Fibroblast of villous mesenchyme (primary cell): ENCODE results near the gene RNMT. TPM values are rescaled to one million over a fixed set of nuclear protein-coding genes. Genes with fewer than 3 reads are reported as not detected.

Source experiments
- DNase-seq: peaks from one replicate; pipeline ENCODE4 v3.0.0-alpha.2; 2010; ENCODE audit warnings: low read depth
- H3K4me3 ChIP-seq: 2 replicates; pipeline ENCODE4 v1.5.1; 2011; ENCODE audit warnings: low read depth, mild to moderate bottlenecking, low read length
- total RNA-seq: library from RNA; depleted of rRNA; stranded (reverse); fragments of >200 nt; gene quantifications from 2 replicates; pipeline ENCODE4 v1.2.3, GENCODE V29; 2012
- TF ChIP-seq, protein P1 (sequence below): IDR thresholded peaks from 2 replicates; pipeline ENCODE4 v1.5.1; 2012; ENCODE audit warnings: low read depth, mild to moderate bottlenecking, low read length; ENCODE audit not compliant: insufficient read depth

RNMT gene
- total RNA-seq, 1 donor: 25.5 TPM

DNA sequence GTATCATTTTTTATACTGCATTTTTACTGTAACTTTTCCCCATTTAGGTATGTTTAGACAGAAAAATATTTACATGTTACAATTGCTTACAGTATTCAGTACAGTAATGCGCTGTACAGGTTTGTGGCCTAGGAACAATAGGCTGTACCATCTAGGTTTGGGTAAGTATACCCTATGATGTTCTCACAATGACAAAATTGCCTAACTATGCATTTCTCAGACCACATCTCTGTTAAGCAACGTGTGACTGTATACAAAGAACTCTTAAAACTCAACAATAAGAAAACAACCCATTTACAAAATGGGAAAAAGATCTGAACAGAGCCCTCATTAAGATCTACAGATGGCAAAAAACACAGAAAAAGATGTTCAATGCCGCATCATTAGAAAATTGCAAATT lies 29.5 kb upstream of the RNMT start:
- TF ChIP-seq, protein P1, sequence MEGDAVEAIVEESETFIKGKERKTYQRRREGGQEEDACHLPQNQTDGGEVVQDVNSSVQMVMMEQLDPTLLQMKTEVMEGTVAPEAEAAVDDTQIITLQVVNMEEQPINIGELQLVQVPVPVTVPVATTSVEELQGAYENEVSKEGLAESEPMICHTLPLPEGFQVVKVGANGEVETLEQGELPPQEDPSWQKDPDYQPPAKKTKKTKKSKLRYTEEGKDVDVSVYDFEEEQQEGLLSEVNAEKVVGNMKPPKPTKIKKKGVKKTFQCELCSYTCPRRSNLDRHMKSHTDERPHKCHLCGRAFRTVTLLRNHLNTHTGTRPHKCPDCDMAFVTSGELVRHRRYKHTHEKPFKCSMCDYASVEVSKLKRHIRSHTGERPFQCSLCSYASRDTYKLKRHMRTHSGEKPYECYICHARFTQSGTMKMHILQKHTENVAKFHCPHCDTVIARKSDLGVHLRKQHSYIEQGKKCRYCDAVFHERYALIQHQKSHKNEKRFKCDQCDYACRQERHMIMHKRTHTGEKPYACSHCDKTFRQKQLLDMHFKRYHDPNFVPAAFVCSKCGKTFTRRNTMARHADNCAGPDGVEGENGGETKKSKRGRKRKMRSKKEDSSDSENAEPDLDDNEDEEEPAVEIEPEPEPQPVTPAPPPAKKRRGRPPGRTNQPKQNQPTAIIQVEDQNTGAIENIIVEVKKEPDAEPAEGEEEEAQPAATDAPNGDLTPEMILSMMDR: no peak
- H3K4me3 ChIP-seq: no peak overlapping the region
- no peak for DNase-seq

DNA sequence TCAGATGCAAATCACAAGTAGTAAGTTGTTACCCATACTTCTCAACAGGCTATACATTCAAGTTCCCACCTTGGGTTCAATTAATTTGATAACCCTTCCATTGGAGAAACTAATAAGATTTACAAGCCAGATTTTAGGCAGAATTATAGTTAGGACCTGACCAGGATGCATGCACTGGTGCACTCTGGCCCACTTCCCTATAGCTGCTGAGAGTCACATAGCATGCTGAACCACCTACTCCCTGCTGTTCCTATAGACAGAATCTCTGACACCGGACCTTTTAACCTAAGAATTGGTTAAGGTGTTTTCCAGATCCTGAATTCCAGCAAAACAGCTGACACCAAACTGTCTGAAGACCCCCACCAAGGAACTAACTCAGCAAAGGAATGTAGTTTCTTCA lies 26.3 kb upstream of the RNMT start:
- no peak for DNase-seq
- TF ChIP-seq, protein P1: no peak
- H3K4me3 ChIP-seq: no peak overlapping the region

DNA sequence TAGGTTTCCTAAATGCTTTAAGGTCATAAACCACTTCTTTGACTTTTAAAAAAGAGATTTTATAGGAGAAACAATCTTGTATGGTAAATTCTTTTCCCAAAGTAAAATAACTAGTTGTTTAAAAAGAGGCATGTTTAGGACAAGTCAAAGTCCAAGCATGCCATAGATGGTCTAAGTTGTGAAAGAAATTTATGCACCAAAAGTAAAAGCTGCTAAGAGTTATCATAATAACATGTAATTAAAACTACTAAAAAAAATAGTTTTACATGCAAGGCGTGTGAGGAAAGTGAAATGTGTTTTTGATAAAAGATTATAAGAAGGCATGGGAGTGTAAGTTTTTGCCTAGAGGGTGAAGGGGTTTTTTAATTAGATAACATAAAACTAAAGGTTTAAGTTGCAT lies 22.6 kb upstream of the RNMT start:
- TF ChIP-seq, protein P1: no peak
- H3K4me3 ChIP-seq: no peak overlapping the region
- no peak for DNase-seq

DNA sequence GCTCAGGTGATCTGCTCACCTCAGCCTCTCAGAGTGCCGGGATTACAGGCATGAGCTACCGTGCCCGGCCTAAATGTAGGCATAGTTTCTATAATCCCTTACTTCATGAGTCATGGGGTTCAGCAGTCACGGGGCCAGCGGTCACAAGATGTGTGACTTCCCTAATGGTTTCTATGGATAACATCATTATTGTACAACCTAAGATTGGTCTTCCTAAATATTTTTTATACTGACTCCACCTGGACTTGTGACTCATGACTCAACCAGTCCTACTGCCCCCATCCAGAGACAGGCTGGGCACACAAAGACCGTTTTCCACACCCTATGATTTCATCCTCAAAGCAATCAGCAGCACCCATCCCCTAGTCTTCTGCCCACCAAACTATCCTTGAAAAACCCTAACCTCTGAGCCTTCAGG lies 16.1 kb upstream of the RNMT start:
- TF ChIP-seq, protein P1: no peak
- DNase-seq: no peak
- no peak overlapping the region for H3K4me3 ChIP-seq

DNA sequence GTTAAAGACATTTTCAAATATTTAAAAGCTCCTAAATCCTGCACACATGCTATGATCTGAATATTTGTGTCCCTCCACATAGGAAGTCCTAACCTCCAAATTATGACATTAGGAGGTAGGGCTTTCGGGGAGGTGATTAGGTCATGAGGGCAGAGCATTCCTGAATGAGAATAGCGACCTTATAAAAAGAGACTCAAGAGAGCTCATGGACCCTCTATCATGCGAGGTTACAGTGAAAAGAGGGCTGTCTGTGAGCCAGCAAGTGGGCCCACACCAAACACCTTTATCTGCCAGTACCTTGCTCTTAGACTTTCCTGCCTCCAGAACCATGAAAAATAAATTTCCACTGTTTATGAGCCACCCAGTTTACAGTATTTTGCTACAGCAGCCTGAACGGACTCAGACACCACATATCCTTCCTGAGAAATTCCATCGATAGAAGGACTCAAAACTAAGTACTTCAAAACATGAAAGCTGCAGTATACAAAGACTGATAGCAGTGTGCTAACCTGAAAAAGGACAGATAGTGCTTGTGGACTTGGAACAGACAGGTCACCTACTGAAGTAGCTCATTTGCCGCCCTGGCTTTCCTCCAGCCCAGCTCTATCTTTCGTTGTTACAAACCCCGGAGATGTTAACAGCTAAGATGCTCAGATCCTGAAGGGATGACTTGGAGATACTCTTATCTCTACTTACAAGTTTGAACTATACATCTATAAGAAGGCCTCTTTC lies 13.9 kb upstream of the RNMT start:
- no peak for DNase-seq
- TF ChIP-seq, protein P1: no peak
- no peak overlapping the region for H3K4me3 ChIP-seq

DNA sequence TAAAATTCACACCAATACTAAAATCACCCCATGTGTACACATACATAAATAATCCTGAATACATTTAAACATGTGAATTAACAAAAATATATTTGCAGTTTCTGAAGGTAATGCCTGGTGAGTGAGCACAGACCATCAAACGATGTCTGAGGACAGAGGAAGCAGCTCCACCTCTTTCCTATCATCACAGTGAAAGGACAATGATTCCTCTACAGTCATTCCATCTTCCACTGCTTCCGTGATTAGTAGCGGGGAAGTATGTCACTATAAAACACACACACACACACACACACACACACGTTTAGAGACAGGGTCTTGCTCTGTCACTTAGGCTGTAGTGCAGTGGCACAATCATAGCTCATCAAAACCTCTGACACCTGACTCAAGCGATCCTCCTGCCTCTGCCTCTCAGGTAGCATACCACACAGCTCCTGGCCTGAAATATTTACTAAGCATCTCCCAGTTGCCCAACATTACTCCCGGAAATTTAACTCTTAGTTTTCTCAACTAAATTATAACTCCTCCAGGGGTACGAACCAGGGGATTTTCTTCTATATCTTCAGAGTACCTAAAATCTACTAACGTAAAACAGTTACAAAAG lies 12.9 kb upstream of the RNMT start:
- TF ChIP-seq, protein P1: no peak
- H3K4me3 ChIP-seq: no peak overlapping the region
- no peak for DNase-seq

DNA sequence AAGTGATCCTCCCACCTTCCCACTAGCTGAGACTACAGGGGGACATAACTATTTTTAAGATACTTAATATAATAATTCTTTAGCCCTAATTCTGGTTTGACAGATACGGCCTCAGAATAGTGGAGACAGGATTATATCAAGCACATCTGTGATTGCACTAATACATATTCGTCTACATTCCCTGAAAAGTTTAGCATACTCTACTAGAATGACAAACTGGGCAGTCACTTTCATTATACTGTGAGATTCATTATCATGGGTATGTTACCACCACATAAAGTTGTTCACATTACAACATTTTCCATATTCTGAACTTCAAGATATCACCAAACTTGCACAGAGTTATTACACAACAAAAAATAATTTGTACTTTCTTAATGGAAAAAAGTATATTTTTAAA lies 11.1 kb upstream of the RNMT start:
- TF ChIP-seq, protein P1: no peak
- DNase-seq: no peak
- no peak overlapping the region for H3K4me3 ChIP-seq
